HG03097 (cell line): ENCODE measurements around the gene NR1H4.
"Not testable (repeated sequence)": the region's sequence is repeated elsewhere in the genome, so short reads cannot be mapped to it uniquely, and the experiment has no call there.

Source experiments
- ATAC-seq: cut with Tn5 transposase; IDR thresholded peaks from one replicate; pipeline ENCODE4 v1.9.1; 2021; ENCODE audit not compliant: unreplicated experiment, low FRiP score

Gene NR1H4

DNA sequence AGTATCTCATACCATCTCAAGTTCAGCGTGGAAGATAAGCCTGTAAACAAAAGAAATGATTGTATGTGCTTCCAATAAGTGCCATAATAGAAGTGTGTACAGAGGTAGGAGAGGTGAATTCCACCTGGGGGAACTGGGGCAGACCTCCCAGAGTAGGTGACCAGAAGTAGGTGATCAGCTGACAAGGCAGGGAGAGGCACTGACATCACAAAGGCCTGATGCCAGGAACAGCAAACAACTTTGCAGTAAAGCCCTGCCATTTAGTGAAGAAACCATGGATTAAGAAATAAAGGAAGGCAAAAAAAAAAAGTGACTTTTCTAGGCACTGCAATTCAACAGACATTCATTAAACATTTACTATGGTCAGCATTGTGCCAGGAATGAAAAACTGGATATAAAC is 31.1 kb downstream of the NR1H4 start:
- no peak for ATAC-seq

DNA sequence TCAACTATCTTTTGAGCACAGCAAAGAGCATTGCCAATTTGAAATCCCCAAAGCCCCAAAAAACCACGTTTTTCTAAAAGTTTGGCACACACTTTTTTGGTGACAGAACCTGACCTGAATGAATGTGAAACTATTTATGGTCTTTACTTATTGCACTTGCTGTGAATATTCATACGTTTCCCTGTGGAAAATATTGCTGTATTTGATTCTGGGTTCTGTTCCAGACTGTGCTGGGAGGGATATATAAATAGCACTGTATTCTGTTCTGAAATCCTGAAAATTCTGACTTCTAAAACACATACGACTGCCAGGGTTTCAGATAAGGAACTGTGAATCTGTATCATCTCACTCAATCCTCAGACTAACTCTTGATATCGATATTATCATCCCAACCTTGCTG is 35.1 kb downstream of the NR1H4 start:
- no peak for ATAC-seq

GRCh38 chr12:100512692-100513091 is 39.0 kb downstream of the NR1H4 start:
- no peak for ATAC-seq

GRCh38 chr12:100515968-100516367 is 42.3 kb downstream of the NR1H4 start:
- ATAC-seq: no peak

GRCh38 chr12:100518376-100518775 is 44.7 kb downstream of the NR1H4 start:
- no peak for ATAC-seq

- ATAC-seq: no peak
Observed at GRCh38 chr12:100520048-100520769, 46.5 kb downstream of the NR1H4 start.

- ATAC-seq: no peak
Observed at GRCh38 chr12:100521958-100522357, 48.3 kb downstream of the NR1H4 start.

GRCh38 chr12:100528034-100528433 is 54.4 kb downstream of the NR1H4 start:
- no peak for ATAC-seq

GRCh38 chr12:100528471-100529127 is 54.9 kb downstream of the NR1H4 start:
- no peak for ATAC-seq

DNA sequence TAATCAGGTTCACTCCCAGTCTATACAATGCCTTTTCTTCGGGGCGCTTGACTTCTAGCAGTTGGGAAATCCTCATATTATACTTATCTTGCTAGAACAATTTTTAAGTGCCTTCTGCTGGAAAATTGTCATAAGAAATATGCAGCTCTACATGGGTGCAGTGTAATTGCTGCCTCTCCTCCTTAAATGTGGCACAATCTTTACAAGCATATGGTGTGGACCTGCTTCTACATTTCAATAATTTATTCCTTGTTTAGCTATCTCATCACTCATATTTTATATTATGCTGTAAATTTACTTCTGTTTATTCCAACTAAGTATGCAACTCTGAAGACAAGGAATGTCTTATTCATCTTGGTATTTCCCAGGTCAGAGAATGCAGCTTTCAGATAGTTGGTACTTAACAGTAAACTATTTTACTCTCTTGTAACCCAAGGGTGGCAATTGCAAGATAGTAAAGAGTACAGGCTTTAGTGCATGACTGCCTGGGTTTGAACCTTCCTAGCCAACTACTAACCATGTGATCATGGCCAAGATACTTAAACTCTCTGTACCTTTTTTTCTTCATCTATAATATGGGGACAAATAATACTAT is 56.2 kb downstream of the NR1H4 start:
- no peak for ATAC-seq

DNA sequence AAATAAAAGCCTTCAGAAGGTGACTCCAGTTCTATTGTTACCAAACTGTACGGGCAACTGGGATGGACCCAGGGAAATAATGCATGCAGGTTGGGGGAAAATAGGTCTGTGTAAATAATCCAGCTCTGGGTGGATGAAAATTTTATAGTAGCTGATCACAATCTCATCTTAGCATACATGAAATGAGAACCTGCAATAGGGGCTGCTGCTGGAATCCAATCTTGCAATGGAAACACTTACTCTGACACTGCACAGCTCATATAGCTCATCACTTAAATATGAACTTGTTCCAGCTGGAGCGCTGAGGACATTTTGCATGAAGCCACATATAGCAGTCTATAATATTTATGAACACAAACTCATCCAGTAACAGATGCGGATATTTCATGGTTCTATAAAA is 59.7 kb downstream of the NR1H4 start:
- no peak for ATAC-seq

DNA sequence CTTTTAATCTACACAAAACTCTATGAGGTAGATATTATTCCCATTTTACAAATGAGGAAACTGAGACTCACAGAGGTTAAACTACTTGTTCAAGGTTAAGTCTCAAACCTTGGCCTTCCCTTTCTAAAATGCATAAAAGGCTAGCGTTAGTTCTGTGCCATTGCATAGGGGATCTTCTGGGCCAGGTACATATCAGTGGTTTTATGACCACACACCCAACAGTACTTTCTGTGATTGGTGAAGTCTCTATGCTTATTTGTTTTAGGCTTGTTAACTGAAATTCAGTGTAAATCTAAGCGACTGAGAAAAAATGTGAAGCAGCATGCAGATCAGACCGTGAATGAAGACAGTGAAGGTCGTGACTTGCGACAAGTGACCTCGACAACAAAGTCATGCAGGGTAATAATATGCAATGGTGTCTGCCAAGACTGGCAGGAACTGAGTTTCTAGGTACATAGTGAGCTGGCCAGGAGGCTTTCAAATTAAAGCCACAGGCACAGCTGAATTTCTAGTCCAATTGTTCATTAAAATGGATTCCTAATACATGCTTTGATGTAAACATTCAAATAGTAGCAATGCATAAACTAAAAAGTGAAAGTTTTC is 61.1 kb downstream of the NR1H4 start:
- no peak for ATAC-seq

DNA sequence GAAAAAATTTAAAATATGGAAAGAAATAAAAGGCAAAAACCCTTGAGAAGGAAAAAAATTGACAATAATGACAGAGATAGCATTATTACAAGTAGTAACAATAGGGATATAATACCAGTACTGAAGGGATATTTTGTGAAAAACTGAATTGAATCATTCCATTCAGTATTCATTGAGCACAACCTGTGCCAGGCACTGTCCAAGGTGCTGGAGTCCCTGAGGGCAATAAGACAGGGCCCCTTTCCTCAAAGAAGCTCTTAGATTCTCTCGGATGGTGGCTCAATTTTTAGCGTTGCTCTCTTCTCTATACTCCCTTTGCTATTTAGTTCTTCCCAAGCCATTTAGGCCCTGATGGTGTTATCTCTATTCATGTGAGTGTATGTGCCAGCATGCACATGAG is 65.5 kb downstream of the NR1H4 start:
- ATAC-seq: no peak

DNA sequence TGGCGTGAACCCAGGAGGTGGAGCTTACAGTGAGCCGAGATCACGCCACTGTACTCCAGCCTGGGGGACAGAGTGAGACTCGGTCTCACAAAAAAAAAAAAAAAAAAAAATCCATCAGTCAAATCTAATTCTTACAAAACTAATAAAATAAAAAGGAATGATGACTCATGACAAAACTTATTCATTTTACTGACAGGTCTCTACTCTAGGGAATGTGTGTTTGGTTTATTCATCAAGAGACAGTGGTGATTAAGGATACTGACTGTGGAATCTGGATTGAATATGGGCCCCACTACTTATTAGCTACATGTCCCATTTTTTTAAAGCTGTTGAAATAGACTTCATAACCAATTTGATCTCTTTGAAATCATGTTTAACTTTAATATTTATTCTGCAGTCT is 70.5 kb downstream of the NR1H4 start:
- ATAC-seq: no peak

GRCh38 chr12:100545092-100545491 is 71.4 kb downstream of the NR1H4 start:
- no peak for ATAC-seq

- ATAC-seq: no peak
Observed at GRCh38 chr12:100553936-100554335, 80.3 kb downstream of the NR1H4 start.

DNA sequence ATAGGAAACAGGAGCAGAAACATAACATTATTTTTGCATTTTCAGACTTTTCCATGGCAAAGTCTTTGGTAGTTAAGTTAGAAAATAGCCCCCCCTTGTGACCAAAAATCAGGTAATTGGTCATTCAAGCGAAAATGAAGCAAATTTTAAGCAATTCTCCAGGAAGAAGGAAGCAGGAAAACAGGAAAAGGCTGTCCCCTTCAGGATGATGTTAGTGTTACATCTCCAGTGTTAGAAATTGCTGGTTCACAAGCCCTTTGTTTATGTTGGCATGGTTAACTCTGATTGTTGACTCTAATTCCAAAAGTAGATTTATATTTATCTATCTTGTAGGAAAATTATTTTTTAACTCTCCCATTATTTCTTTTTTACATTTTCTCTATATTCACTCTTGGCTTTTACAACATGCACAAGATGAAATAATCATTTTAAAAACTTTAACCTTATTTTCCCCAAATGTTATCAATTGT is 81.0 kb downstream of the NR1H4 start:
- no peak for ATAC-seq

- no peak for ATAC-seq
Observed at GRCh38 chr12:100555722-100556121, 82.1 kb downstream of the NR1H4 start.

DNA sequence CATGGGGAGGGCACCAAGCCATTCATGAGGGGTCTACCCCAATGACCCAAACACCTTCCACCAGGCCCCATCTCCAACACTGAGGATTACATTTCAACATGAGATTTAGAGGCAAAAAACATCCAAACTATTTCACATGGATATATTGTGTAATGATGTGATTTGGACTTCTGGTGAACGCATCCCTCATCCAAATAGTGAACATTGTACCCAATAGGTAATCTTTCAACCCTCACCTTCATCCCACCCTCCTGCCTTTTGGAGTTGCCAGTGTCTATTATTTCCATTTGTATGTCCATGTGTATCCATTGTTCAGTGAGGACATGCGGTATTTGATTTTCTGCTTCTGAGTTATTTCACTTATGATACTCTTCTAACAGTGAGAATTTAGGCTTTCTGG is 83.7 kb downstream of the NR1H4 start:
- ATAC-seq: no peak

DNA sequence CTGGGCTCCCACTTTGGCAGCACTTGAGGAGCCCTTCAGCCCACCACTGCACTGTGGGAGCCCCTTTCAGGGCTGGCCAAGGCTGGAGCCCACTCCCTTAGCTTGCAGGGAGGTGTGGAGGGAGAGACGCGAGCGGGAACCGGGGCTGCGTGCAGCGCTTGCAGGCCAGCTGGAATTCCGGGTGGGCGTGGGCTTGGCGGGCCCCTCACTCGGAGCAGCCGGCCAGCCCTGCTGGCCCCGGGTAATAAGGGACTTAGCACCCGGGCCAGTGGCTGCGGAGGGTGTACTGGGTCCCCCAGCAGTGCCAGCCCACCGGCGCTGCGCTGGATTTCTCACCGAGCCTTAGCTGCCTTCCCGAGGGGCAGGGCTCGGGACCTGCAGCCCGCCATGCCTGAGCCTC is 85.6 kb downstream of the NR1H4 start:
- not testable (repeated sequence) for ATAC-seq

DNA sequence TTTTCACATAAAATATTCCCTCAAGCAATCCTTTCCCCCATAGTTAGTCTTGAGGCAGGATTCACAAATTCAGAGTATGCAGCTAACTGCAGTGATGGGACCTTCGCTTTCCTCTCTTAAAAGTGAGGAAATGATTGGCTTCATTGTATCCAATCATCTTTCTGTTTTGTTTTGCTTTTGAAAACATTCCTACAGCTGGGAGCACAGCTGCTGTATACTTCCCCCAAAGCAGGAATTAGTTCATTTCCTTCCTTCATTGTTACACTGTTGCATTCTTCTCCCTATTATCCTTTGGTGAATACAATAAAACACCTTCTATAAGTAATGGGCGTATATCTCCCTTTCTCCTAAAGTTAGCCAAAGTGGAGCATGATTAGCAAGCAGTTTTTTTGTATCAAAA is 90.4 kb downstream of the NR1H4 start:
- no peak for ATAC-seq
